Endothelial cell of umbilical vein (primary cell): ENCODE data around the gene ANKS1B. TPM values are rescaled to one million over a fixed set of nuclear protein-coding genes. Genes with fewer than 3 reads are reported as not detected.

Source experiments
- BruUV-seq: library from RNA; stranded (reverse); fragments of 400-500 nt; replicated peaks from 2 replicates; lab custom pipeline; 2021; lab: Mats Ljungman, UMichigan
- CTCF ChIA-PET: fragments of 300-600, 350-600 bp; sonication (Branson Sonifier 250); formaldehyde crosslinking; loops from one replicate; lab custom pipeline; 2021; ENCODE audit warnings: antibody characterized with exemption, inconsistent platforms; lab: Charles Lee
- POLR2A ChIA-PET: fragments of 300-600, 350-600 bp; sonication (Branson Sonifier 250); formaldehyde crosslinking; loops from one replicate; lab custom pipeline; 2021; ENCODE audit warnings: antibody characterized with exemption, inconsistent platforms; lab: Charles Lee
- DNase-seq: peaks from one replicate; pipeline ENCODE4 v3.0.0-alpha.2; 2011; ENCODE audit warnings: low read depth, low spot score
- FAIRE-seq: peaks from 2 replicates; lab custom pipeline; 2011; peaks lifted over from hg19 to GRCh38; lab: Jason Lieb, UNC
- H2AFZ ChIP-seq: 2 replicates; pipeline ENCODE4 v1.6.0; 2012; ENCODE audit warnings: low read depth, low read length, control low read depth, inconsistent platforms
- H3K27ac ChIP-seq: 2 replicates; pipeline ENCODE4 v1.5.1; 2011; ENCODE audit warnings: low read depth, mild to moderate bottlenecking, control low read depth, low read length, moderate library complexity; ENCODE audit not compliant: insufficient read depth
- H3K27me3 ChIP-seq, 2 experiments: 2 replicates each; pipeline versions ENCODE4 v1.6.0 to v1.6.1; 2011; ENCODE audit warnings: low read length in 2 of 2, mixed read lengths in 1 of 2; ENCODE audit not compliant: control insufficient read depth in 2 of 2, insufficient read depth in 2 of 2
- H3K36me3 ChIP-seq, 2 experiments: 2 replicates in 1 of 2; 3 replicates in 1 of 2; pipeline ENCODE4 v1.5.1; 2011; ENCODE audit warnings: low read length in 2 of 2, mild to moderate bottlenecking in 1 of 2, moderate library complexity in 1 of 2; ENCODE audit not compliant: control insufficient read depth in 2 of 2, insufficient read depth in 2 of 2; ENCODE audit errors: extremely low read depth in 1 of 2
- H3K4me1 ChIP-seq: 3 replicates; pipeline ENCODE4 v1.5.1; 2011; ENCODE audit warnings: mild to moderate bottlenecking, low read length; ENCODE audit not compliant: control insufficient read depth, insufficient read depth; ENCODE audit errors: extremely low read depth
- H3K4me2 ChIP-seq: 2 replicates; pipeline ENCODE4 v1.6.1; 2011; ENCODE audit warnings: low read length, control low read depth, mixed read lengths; ENCODE audit not compliant: insufficient read depth
- H3K4me3 ChIP-seq, 3 experiments: fragments of 200-600 bp in 1 of 3; sonication (generic), shearing (Covaris generic) in 1 of 3; replicated peaks in 1 of 3; 2 replicates each; pipeline ENCODE4 v1.5.1; 2011 to 2016; ENCODE audit warnings: control low read depth in 3 of 3, low read length in 3 of 3, mild to moderate bottlenecking in 2 of 3, inconsistent platforms in 1 of 3, low read depth in 1 of 3, moderate library complexity in 1 of 3; ENCODE audit not compliant: insufficient read depth in 1 of 3
- H3K79me2 ChIP-seq: 2 replicates; pipeline ENCODE4 v1.6.0; 2012; ENCODE audit warnings: low read length, inconsistent platforms; ENCODE audit not compliant: control insufficient read depth, insufficient read depth
- H3K9ac ChIP-seq: replicated peaks from 2 replicates; pipeline ENCODE3; 2011; ENCODE audit warnings: low read length, control low read depth; ENCODE audit not compliant: insufficient read depth; ENCODE audit errors: extremely low read depth
- H3K9me1 ChIP-seq: replicated peaks from 3 replicates; pipeline ENCODE4 v1.6.0; 2011; ENCODE audit warnings: mild to moderate bottlenecking, low read length; ENCODE audit not compliant: control insufficient read depth, insufficient read depth; ENCODE audit errors: extremely low read depth
- H3K9me3 ChIP-seq: replicated peaks from 2 replicates; pipeline ENCODE4 v1.5.1; 2012; ENCODE audit warnings: low read length, inconsistent platforms; ENCODE audit not compliant: control insufficient read depth, insufficient read depth
- H4K20me1 ChIP-seq: replicated peaks from 2 replicates; pipeline ENCODE3; 2011; ENCODE audit warnings: mild to moderate bottlenecking, low read length; ENCODE audit not compliant: control insufficient read depth, insufficient read depth; ENCODE audit errors: extremely low read depth
- EZH2 ChIP-seq: IDR thresholded peaks from 2 replicates; pipeline ENCODE4 v1.6.1; 2012; ENCODE audit warnings: borderline replicate concordance, low read depth, mild to moderate bottlenecking, moderate library complexity, low read length, inconsistent platforms; ENCODE audit not compliant: severe bottlenecking
- FOS ChIP-seq: IDR thresholded peaks from 2 replicates; pipeline ENCODE4 v1.6.1; 2011; ENCODE audit warnings: mild to moderate bottlenecking, low read length, moderate library complexity, borderline replicate concordance; ENCODE audit not compliant: insufficient read depth
- GATA2 ChIP-seq: IDR thresholded peaks from 2 replicates; pipeline ENCODE4 v1.7.0; 2011; ENCODE audit warnings: low read depth, mild to moderate bottlenecking, moderate library complexity, mixed read lengths, low read length; ENCODE audit not compliant: insufficient read length, insufficient read depth
- JUN ChIP-seq: IDR thresholded peaks from 2 replicates; pipeline ENCODE4 v1.6.1; 2011; ENCODE audit warnings: borderline replicate concordance, low read depth; ENCODE audit not compliant: insufficient read length, insufficient read depth
- MYC ChIP-seq: IDR thresholded peaks from one replicate; pipeline ENCODE4 v1.6.1; 2011; ENCODE audit warnings: mild to moderate bottlenecking, low read depth, low read length
- POLR2A ChIP-seq: IDR thresholded peaks from 2 replicates; pipeline ENCODE4 v1.6.1; 2012; ENCODE audit warnings: low read depth, mild to moderate bottlenecking, control low read depth, low read length
- POLR2AphosphoS5 ChIP-seq: IDR thresholded peaks from 2 replicates; pipeline ENCODE4 v1.6.1; 2012; ENCODE audit warnings: low read depth, mild to moderate bottlenecking, control low read depth, low read length, moderate library complexity; ENCODE audit not compliant: insufficient read depth
- dilution Hi-C: fragments of 300-500 bp; cut with MboI; formaldehyde crosslinking; loops from one replicate; pipeline ENCODE4 v1.15.0; 2019; ENCODE audit warnings: low sequenced_read_pairs; ENCODE audit not compliant: extremely low pct_ligation_motif_present
- intact Hi-C: fragments of 100-400 bp; cut with micrococcal nuclease; formaldehyde crosslinking; loops from one replicate; pipeline ENCODE4 v1.10.0; 2022
- polyA plus RNA-seq, 4 experiments: library from polyadenylated mRNA; depleted of rRNA in 3 of 4; stranded (reverse) in 3 of 4; unstranded in 1 of 4; fragments of >200 nt; gene quantifications; 2 replicates each; pipeline versions ENCODE4 v1.2.1 to v1.2.3, GENCODE V29; 2011 to 2012; ENCODE audit warnings: missing spikeins in 1 of 4
- total RNA-seq: library from RNA; stranded (reverse); gene quantifications from 2 replicates; pipeline ENCODE4 v1.2.3, GENCODE V29; 2021
- TF ChIP-seq, protein P1 (sequence below), 2 donors: IDR thresholded peaks; 1 replicate in 1 of 2; 2 replicates in 1 of 2; pipeline ENCODE4 v1.5.1; 2011; ENCODE audit warnings: low read length in 2 of 2, mild to moderate bottlenecking in 2 of 2, moderate library complexity in 2 of 2, control low read depth in 1 of 2, inconsistent platforms in 1 of 2, low read depth in 1 of 2; ENCODE audit not compliant: insufficient read depth in 1 of 2; ENCODE audit errors: extremely low read depth in 1 of 2
- TF ChIP-seq, protein P2 (sequence below): IDR thresholded peaks from 2 replicates; pipeline ENCODE4 v1.6.1; 2011; ENCODE audit not compliant: insufficient read depth, insufficient read length

Gene ANKS1B
- total and polyA plus RNA-seq, 2 donors (not counting 3 experiments of a cell fraction or from before 2014, with no cell fraction given): 0.15 to 0.38 TPM

GRCh38 chr12:99476956-99477355, 507.8 kb downstream of the ANKS1B start:
- H3K36me3 ChIP-seq: no peaks in the 10 kb centered on the region
- no peak overlapping the region for H3K4me2 ChIP-seq
- no peaks in the 10 kb centered on the region for H3K27me3 ChIP-seq
- no peaks in the 10 kb centered on the region for H4K20me1 ChIP-seq
- ChIA-PET CTCF (no interaction called here), POLR2A (no interaction called here)
- no peak overlapping the region for H3K9ac ChIP-seq
- H3K9me1 ChIP-seq: no peaks in the 10 kb centered on the region
- intact Hi-C loops (loop anchor here (10.0 kb wide), 1 partner anchor 118 kb away; no protein-coding TSS in a partner anchor), dilution Hi-C loops (no loop called here)
- no peaks in the 10 kb centered on the region for H3K4me1 ChIP-seq
- H3K79me2 ChIP-seq: no peaks in the 10 kb centered on the region
- BruUV-seq: no TSS peak
- no peak for FAIRE-seq
- no peak overlapping the region for H3K4me3 ChIP-seq
- no peak overlapping the region for H3K27ac ChIP-seq
- no peak for DNase-seq
- peaks cover 2% of the 10 kb centered on the region for H3K9me3 ChIP-seq
- TF ChIP-seq, protein P1, sequence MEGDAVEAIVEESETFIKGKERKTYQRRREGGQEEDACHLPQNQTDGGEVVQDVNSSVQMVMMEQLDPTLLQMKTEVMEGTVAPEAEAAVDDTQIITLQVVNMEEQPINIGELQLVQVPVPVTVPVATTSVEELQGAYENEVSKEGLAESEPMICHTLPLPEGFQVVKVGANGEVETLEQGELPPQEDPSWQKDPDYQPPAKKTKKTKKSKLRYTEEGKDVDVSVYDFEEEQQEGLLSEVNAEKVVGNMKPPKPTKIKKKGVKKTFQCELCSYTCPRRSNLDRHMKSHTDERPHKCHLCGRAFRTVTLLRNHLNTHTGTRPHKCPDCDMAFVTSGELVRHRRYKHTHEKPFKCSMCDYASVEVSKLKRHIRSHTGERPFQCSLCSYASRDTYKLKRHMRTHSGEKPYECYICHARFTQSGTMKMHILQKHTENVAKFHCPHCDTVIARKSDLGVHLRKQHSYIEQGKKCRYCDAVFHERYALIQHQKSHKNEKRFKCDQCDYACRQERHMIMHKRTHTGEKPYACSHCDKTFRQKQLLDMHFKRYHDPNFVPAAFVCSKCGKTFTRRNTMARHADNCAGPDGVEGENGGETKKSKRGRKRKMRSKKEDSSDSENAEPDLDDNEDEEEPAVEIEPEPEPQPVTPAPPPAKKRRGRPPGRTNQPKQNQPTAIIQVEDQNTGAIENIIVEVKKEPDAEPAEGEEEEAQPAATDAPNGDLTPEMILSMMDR (IDR thresholded peaks at IDR 0.05; ENCODE audit: extremely low read depth in 1 of 2, insufficient read depth in 1 of 2, low read depth in 1 of 2, low read length in 2 of 2): no peak
- TF ChIP-seq, protein P2, sequence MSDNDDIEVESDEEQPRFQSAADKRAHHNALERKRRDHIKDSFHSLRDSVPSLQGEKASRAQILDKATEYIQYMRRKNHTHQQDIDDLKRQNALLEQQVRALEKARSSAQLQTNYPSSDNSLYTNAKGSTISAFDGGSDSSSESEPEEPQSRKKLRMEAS: no peak
- H2AFZ ChIP-seq: no peak overlapping the region

DNA sequence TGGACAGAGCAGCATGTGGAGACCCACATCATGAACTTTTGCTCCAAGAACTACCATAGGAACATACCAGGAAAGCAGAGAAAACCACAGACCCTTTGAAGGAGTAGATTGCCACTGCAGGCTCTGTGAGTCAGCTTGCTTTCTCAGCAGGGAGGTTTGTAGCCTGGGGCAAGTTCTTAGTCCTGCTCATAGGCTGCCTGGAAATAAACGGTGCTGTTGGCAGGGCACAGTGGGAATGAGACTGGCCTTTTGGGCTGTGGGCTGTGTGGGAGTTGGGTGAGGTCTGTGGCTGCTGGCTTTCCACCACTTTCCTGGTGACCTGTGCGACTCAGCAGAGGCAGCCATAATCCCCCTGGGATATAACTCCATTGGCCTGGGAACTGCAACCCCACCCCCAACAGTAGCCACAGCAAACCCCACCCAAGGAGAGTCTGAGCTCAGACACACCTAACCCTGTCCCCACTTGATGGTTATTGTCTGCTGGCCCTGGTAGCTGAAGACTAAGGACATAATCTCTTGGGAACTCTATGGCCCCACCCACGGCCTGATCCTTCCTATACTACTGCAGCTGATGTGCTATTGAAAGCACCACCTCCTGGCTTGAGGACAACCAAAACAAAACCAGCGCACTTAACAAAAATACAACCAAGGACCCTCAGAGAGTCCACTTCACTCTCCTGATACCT, 529.2 kb downstream of the ANKS1B start:
- intact Hi-C loops: no loop called here
- no peak overlapping the region for H3K27ac ChIP-seq

More for the DNA sequence above, 529.2 kb downstream of the ANKS1B start:
- Histone ChIP-seq H3K27me3 (no peaks in the 10 kb centered on the region), H3K9ac (no peak overlapping the region), H3K9me1 (no peaks in the 10 kb centered on the region), H2AFZ (no peak overlapping the region), H3K4me3 (no peak overlapping the region), H3K36me3 (no peaks in the 10 kb centered on the region), H3K4me1 (no peaks in the 10 kb centered on the region), H3K79me2 (no peaks in the 10 kb centered on the region), H4K20me1 (no peaks in the 10 kb centered on the region), H3K9me3 (peaks cover 2% of the 10 kb centered on the region), H3K4me2 (no peak overlapping the region)
- POLR2A ChIA-PET: no interaction called here
- TF ChIP-seq, protein P2: no peak
- no peak for TF ChIP-seq POLR2AphosphoS5
- TF ChIP-seq FOS: no peak
- no peak for TF ChIP-seq POLR2A
- TF ChIP-seq, protein P1 (IDR thresholded peaks at IDR 0.05; ENCODE audit: extremely low read depth in 1 of 2, insufficient read depth in 1 of 2, low read depth in 1 of 2, low read length in 2 of 2): no peak
- TF ChIP-seq GATA2: no peak
- TF ChIP-seq JUN: no peak
- TF ChIP-seq MYC: no peak
- TF ChIP-seq EZH2: no peak
- FAIRE-seq (no peak), DNase-seq (no peak)
- BruUV-seq: no TSS peak
- CTCF ChIA-PET: interaction anchor here (0.5 kb wide), 1 partner anchor 105 kb away, joined by 5 read pairs; no protein-coding TSS in a partner anchor
- dilution Hi-C loops: no loop called here
